HS-27A (cell line): ENCODE measurements around the gene DSCAM.
"Not testable (repeated sequence)": the region's sequence is repeated elsewhere in the genome, so short reads cannot be mapped to it uniquely, and the experiment has no call there.

Experiments used
- DNase-seq: peaks from one replicate; pipeline ENCODE4 v3.0.0-alpha.2; 2012; ENCODE audit warnings: low read depth, missing footprints

DSCAM gene, protein sequence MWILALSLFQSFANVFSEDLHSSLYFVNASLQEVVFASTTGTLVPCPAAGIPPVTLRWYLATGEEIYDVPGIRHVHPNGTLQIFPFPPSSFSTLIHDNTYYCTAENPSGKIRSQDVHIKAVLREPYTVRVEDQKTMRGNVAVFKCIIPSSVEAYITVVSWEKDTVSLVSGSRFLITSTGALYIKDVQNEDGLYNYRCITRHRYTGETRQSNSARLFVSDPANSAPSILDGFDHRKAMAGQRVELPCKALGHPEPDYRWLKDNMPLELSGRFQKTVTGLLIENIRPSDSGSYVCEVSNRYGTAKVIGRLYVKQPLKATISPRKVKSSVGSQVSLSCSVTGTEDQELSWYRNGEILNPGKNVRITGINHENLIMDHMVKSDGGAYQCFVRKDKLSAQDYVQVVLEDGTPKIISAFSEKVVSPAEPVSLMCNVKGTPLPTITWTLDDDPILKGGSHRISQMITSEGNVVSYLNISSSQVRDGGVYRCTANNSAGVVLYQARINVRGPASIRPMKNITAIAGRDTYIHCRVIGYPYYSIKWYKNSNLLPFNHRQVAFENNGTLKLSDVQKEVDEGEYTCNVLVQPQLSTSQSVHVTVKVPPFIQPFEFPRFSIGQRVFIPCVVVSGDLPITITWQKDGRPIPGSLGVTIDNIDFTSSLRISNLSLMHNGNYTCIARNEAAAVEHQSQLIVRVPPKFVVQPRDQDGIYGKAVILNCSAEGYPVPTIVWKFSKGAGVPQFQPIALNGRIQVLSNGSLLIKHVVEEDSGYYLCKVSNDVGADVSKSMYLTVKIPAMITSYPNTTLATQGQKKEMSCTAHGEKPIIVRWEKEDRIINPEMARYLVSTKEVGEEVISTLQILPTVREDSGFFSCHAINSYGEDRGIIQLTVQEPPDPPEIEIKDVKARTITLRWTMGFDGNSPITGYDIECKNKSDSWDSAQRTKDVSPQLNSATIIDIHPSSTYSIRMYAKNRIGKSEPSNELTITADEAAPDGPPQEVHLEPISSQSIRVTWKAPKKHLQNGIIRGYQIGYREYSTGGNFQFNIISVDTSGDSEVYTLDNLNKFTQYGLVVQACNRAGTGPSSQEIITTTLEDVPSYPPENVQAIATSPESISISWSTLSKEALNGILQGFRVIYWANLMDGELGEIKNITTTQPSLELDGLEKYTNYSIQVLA (N-terminal part only)

DNA sequence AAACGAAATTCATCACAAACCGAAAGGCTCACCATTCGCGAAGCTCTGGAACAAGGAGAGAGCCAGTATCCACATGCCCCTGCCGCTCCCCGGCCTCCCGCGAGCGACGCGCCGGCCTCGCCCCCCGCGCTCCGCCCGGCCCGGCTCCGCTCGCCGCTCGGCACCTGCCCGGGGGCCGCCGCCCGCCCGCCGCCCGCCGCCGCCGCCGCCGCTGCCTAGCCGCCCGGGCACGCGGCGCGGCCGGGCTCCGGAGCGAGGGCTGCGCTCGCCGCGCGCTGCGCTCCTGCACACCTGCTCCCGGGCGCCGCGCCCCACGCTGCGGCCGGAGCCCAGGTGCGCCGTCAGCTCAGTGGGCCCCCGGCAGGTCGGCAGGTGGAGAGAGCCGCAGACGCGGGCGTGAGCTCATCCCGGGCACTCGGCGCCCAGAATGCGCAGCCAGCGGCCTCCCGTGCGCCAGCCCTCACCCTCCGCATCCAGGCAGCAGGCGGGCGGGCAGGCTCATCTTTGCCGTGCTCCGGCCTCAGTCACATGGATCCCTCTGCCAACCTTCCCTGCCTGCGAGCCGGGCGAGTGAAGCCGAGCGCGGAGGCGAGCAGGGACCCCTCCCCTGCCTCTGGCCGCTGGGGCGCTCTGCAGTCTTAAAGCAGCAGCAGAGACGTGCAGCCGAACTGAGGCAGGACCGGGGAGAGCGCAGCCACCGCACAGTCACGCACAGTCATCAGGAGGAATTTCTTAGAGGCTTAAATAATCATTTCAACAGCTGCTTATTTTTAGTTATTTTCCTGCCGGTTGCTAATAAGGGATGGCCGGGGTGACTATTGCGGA, at the start of gene DSCAM:
Gene DSCAM, minus strand, starts transcription at position 572 of the 825 bp plus-strand sequence. Its CDS starts 497 bp downstream, at position 75.
- DNase-seq = no peak

GRCh38 chr21:40895697-40896096, 48.7 kb upstream of the DSCAM start:
- DNase-seq = not testable (repeated sequence)

GRCh38 chr21:40886931-40887330, 40.0 kb upstream of the DSCAM start:
- DNase-seq = no peak

DNA sequence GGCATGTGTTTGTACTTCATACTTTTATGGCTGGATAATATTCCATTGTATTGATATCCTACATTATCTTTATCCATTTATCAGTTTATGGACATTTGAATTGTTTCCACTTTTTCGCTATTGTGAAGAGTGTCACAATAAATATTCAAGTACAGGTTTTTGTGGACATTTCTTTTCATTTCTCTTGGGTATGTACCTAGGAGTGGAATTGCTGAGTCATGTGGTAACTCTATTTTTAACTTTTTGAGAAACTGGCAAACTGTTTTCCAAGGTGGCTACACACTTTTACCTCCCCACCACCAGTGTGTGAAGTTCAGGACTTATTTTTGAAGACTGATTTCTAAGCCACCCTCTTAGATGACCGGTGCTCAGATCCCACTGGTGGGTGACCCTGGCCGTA, 39.0 kb upstream of the DSCAM start:
- DNase-seq = no peak

DNA sequence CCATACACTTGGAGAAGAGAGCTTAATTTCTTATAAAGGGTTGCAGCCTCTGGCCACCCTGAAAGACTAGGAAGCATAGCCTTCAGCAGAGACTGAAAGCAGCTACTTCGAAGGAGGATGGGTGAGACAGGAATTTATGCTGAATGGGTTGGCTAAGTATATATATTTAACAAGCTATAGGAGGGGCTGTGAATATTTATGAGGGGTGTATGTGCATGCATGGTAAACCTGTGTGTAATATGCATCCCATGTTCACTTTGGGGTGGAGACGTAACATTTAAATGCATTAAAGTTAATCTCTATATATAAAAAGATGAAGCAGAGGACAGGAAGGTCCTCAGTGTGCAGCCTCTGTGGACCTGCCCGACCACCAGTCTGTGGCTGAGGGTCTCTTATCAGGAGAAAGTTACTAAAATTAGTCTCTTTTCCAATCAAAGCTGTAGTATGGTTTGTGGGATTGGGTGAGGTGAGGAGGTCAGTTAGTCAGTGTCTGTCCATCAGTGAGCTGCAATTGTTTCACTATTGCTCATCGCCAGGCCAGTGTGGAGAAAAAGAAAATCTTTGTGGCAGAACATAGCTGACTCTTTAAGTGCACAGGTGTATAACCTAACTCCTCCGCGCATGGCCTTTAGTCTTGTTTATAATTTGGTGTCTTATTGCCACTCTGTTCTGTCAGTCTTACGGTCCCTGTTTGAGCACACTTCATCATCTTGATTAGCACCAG, 35.4 kb upstream of the DSCAM start:
- DNase-seq = no peak

GRCh38 chr21:40881767-40882166, 34.8 kb upstream of the DSCAM start:
- no peak for DNase-seq

DNA sequence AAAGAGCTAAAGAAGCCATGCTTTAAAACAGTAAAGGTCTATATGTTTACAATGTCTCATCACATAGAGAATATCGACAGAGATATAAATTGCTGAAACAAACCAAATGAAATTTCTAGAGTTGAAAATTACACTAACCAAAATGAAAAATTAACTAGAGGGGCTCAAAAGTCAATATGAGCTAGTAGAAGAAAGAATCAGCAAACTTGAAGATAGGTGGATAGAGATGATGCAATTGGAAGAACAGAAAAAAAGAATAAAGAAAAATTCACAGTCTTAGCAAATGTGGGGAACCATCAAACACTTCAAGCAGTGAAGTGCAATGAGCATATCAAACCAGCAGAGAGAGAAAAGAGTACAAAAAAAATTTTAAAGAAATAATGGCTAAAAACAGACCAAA, 24.1 kb upstream of the DSCAM start:
- DNase-seq = no peak

- DNase-seq = no peak
These were observed 16.9 kb upstream of the DSCAM start for GRCh38 chr21:40863839-40864238.

- DNase-seq = no peak
These were observed 11.6 kb upstream of the DSCAM start for GRCh38 chr21:40858517-40858916.

- DNase-seq = no peak
These were observed 7.2 kb upstream of the DSCAM start for GRCh38 chr21:40853956-40854688.

DNA sequence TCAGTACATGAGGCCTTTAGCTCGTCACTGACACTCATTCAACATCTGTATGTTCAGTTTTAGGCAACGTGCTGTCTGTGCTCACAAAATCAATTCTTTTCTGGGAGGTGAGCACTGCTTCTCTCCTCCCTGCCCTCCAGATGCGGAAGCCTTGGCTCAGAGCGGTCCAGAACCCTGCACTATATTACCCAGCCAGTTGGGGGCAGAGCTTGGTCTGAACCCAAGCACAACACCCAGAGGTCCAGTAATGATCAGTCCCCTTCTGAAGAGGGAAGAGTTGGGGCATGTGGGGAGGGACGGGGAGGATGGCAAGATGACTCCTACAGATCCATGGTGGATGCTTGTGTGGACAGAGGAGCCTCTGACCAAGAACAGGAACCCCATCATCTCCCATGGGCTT, 5.6 kb upstream of the DSCAM start:
- no peak for DNase-seq

- no peak for DNase-seq
These were observed 4.8 kb upstream of the DSCAM start for GRCh38 chr21:40851749-40852148.

DNA sequence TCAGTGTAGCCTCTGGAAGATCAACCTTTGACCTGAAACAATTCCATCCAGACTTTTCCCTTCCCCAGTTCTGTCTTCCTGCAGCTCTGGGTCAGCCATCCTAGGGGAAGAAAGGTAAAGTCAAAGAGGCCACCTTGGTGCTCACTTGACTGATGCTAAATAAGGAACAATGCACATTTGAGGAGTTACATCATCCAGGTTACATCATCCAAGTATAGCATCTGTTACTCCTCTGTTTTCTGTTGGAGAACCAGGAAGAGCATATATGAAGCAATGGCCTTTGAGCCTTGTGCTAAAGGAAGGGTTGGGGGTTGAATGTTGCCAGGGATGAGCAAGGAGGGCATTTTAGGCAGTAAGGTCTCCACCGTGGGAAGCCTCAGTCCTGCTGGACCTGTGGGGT, 3.1 kb upstream of the DSCAM start:
- no peak for DNase-seq

DNA sequence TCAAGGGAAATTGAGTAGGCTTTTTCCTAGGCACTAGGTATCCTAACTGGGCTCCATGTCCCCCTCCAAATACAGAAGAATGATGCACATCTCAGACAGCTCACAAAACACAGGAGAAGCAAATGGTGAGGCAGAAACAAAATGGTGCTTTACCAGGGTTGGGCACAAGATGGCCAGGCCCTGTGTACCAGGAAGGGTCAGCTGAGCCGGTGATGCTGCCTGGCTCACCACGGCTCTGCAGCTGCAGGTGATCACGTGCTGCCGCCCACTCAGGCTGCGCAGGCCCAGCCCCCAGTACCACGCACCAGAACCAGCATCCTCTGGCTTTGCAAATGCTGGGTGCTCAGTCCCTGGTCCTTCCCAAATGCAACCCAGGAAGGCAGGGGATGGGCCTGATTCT, 993 bp upstream of the DSCAM start:
- DNase-seq = no peak

DNA sequence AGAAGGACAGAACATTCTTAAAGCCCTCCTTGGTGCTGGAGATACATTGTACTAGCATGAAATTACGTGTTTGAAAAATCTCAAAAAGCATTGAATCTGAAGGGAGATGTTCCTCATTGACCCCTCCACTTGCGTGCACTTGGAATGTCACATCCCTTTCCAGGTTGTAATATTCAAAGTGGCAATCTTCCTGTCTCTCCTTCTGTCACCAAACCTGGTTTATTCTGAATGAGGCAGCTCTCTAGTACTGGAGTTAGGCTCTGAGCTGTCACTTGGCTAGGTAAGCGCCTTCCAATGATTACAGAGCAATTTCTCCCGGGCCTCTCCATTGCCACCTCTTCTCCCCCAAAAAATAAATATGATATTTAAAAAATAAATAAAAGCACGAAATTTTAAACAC, 855 bp downstream of the DSCAM start:
- no peak for DNase-seq

GRCh38 chr21:40845441-40845995, 1.4 kb downstream of the DSCAM start:
- DNase-seq = no peak

DNA sequence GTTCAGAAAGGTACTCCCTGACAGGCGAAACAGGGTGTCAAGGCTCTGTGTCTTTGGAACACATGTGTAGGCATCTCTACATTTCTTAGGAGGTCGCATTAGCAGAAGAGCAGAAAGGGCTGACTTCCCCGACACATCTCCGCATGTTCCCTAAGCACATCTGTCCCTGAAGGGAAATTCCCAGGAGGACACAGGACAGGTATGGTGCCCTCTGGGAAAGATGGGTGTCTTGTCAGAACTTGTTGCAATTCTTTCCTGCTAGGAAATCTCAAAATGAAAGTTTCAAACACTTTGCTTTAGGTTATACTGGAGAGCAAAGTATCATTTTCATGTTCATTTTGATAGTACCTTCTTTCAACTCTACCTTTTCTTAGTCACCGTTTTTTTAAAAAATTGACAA, 2.0 kb downstream of the DSCAM start:
- DNase-seq = no peak

DNA sequence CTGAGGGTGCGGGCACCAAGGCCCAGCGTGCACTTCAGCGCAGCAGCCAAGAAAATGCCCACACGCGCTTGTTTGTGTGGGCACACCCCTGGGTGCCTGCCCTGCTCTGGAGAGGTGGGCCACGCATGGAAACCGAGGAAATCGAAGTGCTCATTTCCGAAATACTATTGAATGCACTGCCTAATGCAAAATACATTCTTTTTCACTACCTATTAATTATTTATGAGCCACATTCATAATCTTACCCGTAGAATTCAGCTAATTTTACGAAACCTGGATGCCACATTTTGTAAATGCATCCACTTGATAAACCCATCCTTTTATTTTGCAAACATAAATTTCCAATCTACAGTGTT, 4.8 kb downstream of the DSCAM start:
- no peak for DNase-seq

- DNase-seq = no peak
These were observed 5.3 kb downstream of the DSCAM start for GRCh38 chr21:40841524-40842196.
